HepG2 (cell line): ENCODE results near the gene DNAJA3. TPM values are rescaled to one million over a fixed set of nuclear protein-coding genes. Genes with fewer than 3 reads are reported as not detected.

Experiments used
- ATAC-seq: fragments of 200-7000 bp; cut with Tn5 transposase; 3 replicates; pipeline ENCODE4 v1.9.1; 2020; ENCODE audit warnings: mild to moderate bottlenecking, moderate library complexity
- BruUV-seq: library from RNA; stranded (reverse); fragments of 400-500 nt; replicated peaks from 2 replicates; lab custom pipeline; 2021; lab: Mats Ljungman, UMichigan
- CTCF ChIA-PET: fragments of 300-600 bp; formaldehyde crosslinking; extraction: SDS; loops from one replicate; lab custom pipeline; 2021; ENCODE audit warnings: low total read pairs, inconsistent platforms, low intra/inter-chr PET ratio; lab: Yijun Ruan, JAX
- POLR2A ChIA-PET: fragments of 350-600 bp; sonication (Branson Sonifier 250); formaldehyde crosslinking; loops from one replicate; lab custom pipeline; 2020; ENCODE audit warnings: antibody characterized with exemption, inconsistent platforms; lab: Yijun Ruan, JAX
- DNase-seq: peaks from one replicate; pipeline ENCODE4 v3.0.0-alpha.2; 2015; ENCODE audit warnings: low spot score
- FAIRE-seq: peaks from 3 replicates; lab custom pipeline; 2011; peaks lifted over from hg19 to GRCh38; lab: Jason Lieb, UNC
- H2AFZ ChIP-seq: one replicate; pipeline ENCODE4 v1.6.1; 2011; ENCODE audit warnings: low read length, inconsistent platforms
- H3K27ac ChIP-seq: fragments of 300-600 bp; 3 replicates; pipeline ENCODE4 v1.8.0; 2011; ENCODE audit warnings: mixed run types, mild to moderate bottlenecking, mixed read lengths, low read length, inconsistent platforms; ENCODE audit not compliant: insufficient read depth; ENCODE audit errors: extremely low read length
- H3K27me3 ChIP-seq, 2 experiments: fragments of 200-600 bp in 1 of 2; 2 replicates in 1 of 2; 3 replicates in 1 of 2; pipeline versions ENCODE4 v1.6.0 to v1.8.0; 2011; ENCODE audit warnings: low read length in 2 of 2, mild to moderate bottlenecking in 2 of 2, moderate library complexity in 2 of 2, inconsistent platforms in 1 of 2; ENCODE audit not compliant: insufficient read depth in 2 of 2, control insufficient read depth in 1 of 2
- H3K36me3 ChIP-seq, 2 experiments: fragments of 200-600 bp in 1 of 2; replicated peaks in 1 of 2; 2 replicates in 1 of 2; 3 replicates in 1 of 2; pipeline versions ENCODE4 v1.5.1 to v1.8.0; 2011; ENCODE audit warnings: low read length in 2 of 2, inconsistent platforms in 1 of 2; ENCODE audit not compliant: insufficient read depth in 2 of 2, control insufficient read depth in 1 of 2
- H3K4me1 ChIP-seq: 2 replicates; pipeline ENCODE4 v1.5.1; 2012; ENCODE audit warnings: low read length, inconsistent platforms; ENCODE audit not compliant: insufficient read depth
- H3K4me2 ChIP-seq: 2 replicates; pipeline ENCODE4 v1.6.0; 2011; ENCODE audit warnings: low read depth, low read length, inconsistent platforms
- H3K4me3 ChIP-seq, 3 experiments: fragments of 200-600 bp in 1 of 3; sonication (generic), shearing (Covaris generic) in 1 of 3; replicated peaks in 1 of 3; 2 replicates each; pipeline ENCODE4 v1.5.1; 2011 to 2016; ENCODE audit warnings: low read length in 3 of 3, inconsistent platforms in 2 of 3, low read depth in 2 of 3, mild to moderate bottlenecking in 2 of 3, control low read depth in 1 of 3, mixed read lengths in 1 of 3; ENCODE audit not compliant: insufficient read depth in 1 of 3
- H3K79me2 ChIP-seq: one replicate; pipeline ENCODE4 v1.6.1; 2011; ENCODE audit warnings: low read length, inconsistent platforms; ENCODE audit not compliant: insufficient read depth
- H3K9ac ChIP-seq: 2 replicates; pipeline ENCODE4 v1.6.0; 2011; ENCODE audit warnings: mild to moderate bottlenecking, low read depth, low read length, inconsistent platforms; ENCODE audit not compliant: insufficient read depth
- H3K9me3 ChIP-seq: 2 replicates; pipeline ENCODE4 v1.5.1; 2012; ENCODE audit warnings: mild to moderate bottlenecking, low read length
- H4K20me1 ChIP-seq: 2 replicates; pipeline ENCODE4 v1.6.0; 2011; ENCODE audit warnings: inconsistent platforms, mild to moderate bottlenecking, low read length, moderate library complexity; ENCODE audit not compliant: insufficient read depth
- BCL6 ChIP-seq: IDR thresholded peaks from 2 replicates; pipeline ENCODE4 v1.6.1; 2016; ENCODE audit warnings: missing genetic modification reagents, missing compliant biosample characterization
- FOXP1 ChIP-seq, 2 experiments: fragments of 450-650 bp in 1 of 2; IDR thresholded peaks; 2 replicates each; pipeline ENCODE4 v1.6.1; 2017 to 2018; ENCODE audit warnings: antibody characterized with exemption in 1 of 2
- HDAC2 ChIP-seq: sonication (generic); formaldehyde crosslinking; IDR thresholded peaks from 2 replicates; pipeline ENCODE4 v1.4.0; 2020; ENCODE audit warnings: missing genetic modification reagents
- NR1H2 ChIP-seq: sonication (generic); formaldehyde crosslinking; IDR thresholded peaks from 2 replicates; pipeline ENCODE4 v1.8.1; 2022; ENCODE audit warnings: low read depth, missing genetic modification reagents, borderline replicate concordance
- NR2F2 ChIP-seq: IDR thresholded peaks from 2 replicates; pipeline ENCODE4 v1.6.1; 2012; ENCODE audit warnings: low read depth, inconsistent platforms, borderline replicate concordance
- RARA ChIP-seq: IDR thresholded peaks from 2 replicates; pipeline ENCODE4 v1.6.1; 2016; ENCODE audit warnings: missing genetic modification reagents, missing compliant biosample characterization
- TFDP2 ChIP-seq: sonication (generic); formaldehyde crosslinking; IDR thresholded peaks from 2 replicates; pipeline ENCODE4 v1.4.0; 2020; ENCODE audit warnings: missing genetic modification reagents
- ZNF121 ChIP-seq: sonication (generic); formaldehyde crosslinking; IDR thresholded peaks from 2 replicates; pipeline ENCODE4 v1.5.0; 2020; ENCODE audit warnings: mild to moderate bottlenecking, missing genetic modification reagents
- ZNF331 ChIP-seq: sonication (generic); formaldehyde crosslinking; IDR thresholded peaks from 2 replicates; pipeline ENCODE4 v1.4.0; 2020; ENCODE audit warnings: missing genetic modification reagents
- ZNF362 ChIP-seq: sonication (generic); formaldehyde crosslinking; IDR thresholded peaks from 2 replicates; pipeline ENCODE4 v1.4.0; 2020; ENCODE audit warnings: missing genetic modification reagents, mild to moderate bottlenecking, borderline replicate concordance
- ZNF614 ChIP-seq: IDR thresholded peaks from 2 replicates; pipeline ENCODE4 v1.6.1; 2018; ENCODE audit warnings: missing biosample characterization, missing genetic modification reagents, inconsistent platforms, borderline replicate concordance
- ZNF891 ChIP-seq: sonication (generic); formaldehyde crosslinking; IDR thresholded peaks from 2 replicates; pipeline ENCODE4 v1.5.0; 2020; ENCODE audit warnings: mild to moderate bottlenecking, missing genetic modification reagents
- WGBS: methylation state at CpG from one replicate; pipeline ENCODE4 v1.1.6; 2017; ENCODE audit warnings: low lambda C conversion rate; 5-methylcytosine and 5-hydroxymethylcytosine counted together
- in situ Hi-C: cut with HindIII; loops from 2 replicates; pipeline ENCODE4 v1.10.0; 2017; ENCODE audit warnings: low pct_unique_long_range_greater_than_20kb; ENCODE audit not compliant: extremely low pct_ligation_motif_present
- intact Hi-C: fragments of 100-400 bp; cut with micrococcal nuclease; formaldehyde crosslinking; loops from one replicate; pipeline ENCODE4 v1.10.0; 2022; ENCODE audit not compliant: unreplicated experiment
- polyA plus RNA-seq, 8 experiments: library from polyadenylated mRNA; depleted of rRNA in 3 of 8; stranded (reverse) in 7 of 8; unstranded in 1 of 8; fragments of >200 nt; fragmentation: Illumina TruSeq in 4 of 8; extraction: Trizol in 4 of 8; gene quantifications; 2 replicates each; pipeline versions ENCODE4 v1.2.1 to v1.2.3, GENCODE V29; 2011 to 2016; ENCODE audit warnings: low read depth in 4 of 8, missing spikeins in 1 of 8, mixed read lengths in 1 of 8; ENCODE audit not compliant: insufficient read depth in 1 of 8
- total RNA-seq, 5 experiments: library from RNA; depleted of rRNA; stranded (reverse); fragments of >200 nt; fragmentation: Illumina TruSeq; extraction: Trizol; gene quantifications; 2 replicates each; pipeline ENCODE4 v1.2.3, GENCODE V29; 2016; ENCODE audit warnings: low read depth in 1 of 5

Gene DNAJA3
- total and polyA plus RNA-seq, 2 of the 13 experiments (the other 11 are each of a cell fraction or from before 2014, with no cell fraction given) = 77.0 to 83.3 TPM

- Histone ChIP-seq H3K79me2 (peaks cover 4% of the 10 kb centered on the region), H3K4me3 (no peak overlapping the region), H3K27me3 (no peaks in the 10 kb centered on the region), H3K27ac (no peak overlapping the region), H3K4me2 (no peak overlapping the region), H4K20me1 (no peaks in the 10 kb centered on the region), H3K4me1 (peaks cover 43% of the 10 kb centered on the region), H3K9me3 (no peaks in the 10 kb centered on the region), H3K9ac (no peak overlapping the region), H2AFZ (no peak overlapping the region), H3K36me3 (peaks cover 0 to 4% of the 10 kb centered on the region in 2 experiments; a peak in 1 of 5 replicates)
- WGBS = 96% methylated on average over 5 of the region's 5 CpGs
- intact Hi-C loops (no loop called here), in situ Hi-C loops (no loop called here)
- CTCF ChIA-PET = no interaction called here
- TF ChIP-seq ZNF614 (CRISPR knock-in tag) = no peak
- peak; percentile 53; the same call in 1 of the 2 replicates for TF ChIP-seq ZNF121
- TF ChIP-seq ZNF331 (CRISPR knock-in tag) = no peak
- TF ChIP-seq NR1H2 (CRISPR knock-in tag) = no peak
- no peak for DNase-seq
- no peak for ATAC-seq
- BruUV-seq = no TSS peak
- POLR2A ChIA-PET = interaction anchor here (10.7 kb wide), 1 partner anchor 11 kb away, joined by 175 read pairs; no protein-coding TSS in a partner anchor
- no peak for FAIRE-seq
These were observed 46.2 kb downstream of the DNAJA3 start for GRCh38 chr16:4471869-4472268.

GRCh38 chr16:4472880-4473279 is 47.2 kb downstream of the DNAJA3 start:
- Histone ChIP-seq H2AFZ (no peak overlapping the region), H3K27me3 (no peaks in the 10 kb centered on the region), H3K4me1 (peaks cover 48% of the 10 kb centered on the region), H3K36me3 (peaks cover 0 to 4% of the 10 kb centered on the region in 2 experiments; a peak in 1 of 5 replicates), H4K20me1 (no peaks in the 10 kb centered on the region), H3K79me2 (peaks cover 8% of the 10 kb centered on the region), H3K9ac (peak overlapping the region; percentile 46; the same call in 1 of the 2 replicates), H3K9me3 (no peaks in the 10 kb centered on the region), H3K4me2 (peak overlapping the region; percentile 91), H3K27ac (peak overlapping the region; percentile 74), H3K4me3 (peak overlapping the region in 1 of 3 experiments; percentile 71; a peak in 1 of 6 replicates)
- peak; percentile 72 for FAIRE-seq
- intact Hi-C loops (no loop called here), in situ Hi-C loops (no loop called here)
- ATAC-seq = no peak
- DNase-seq = peak; percentile 47
- CTCF ChIA-PET = no interaction called here
- no TSS peak for BruUV-seq
- POLR2A ChIA-PET = interaction anchor here (1.1 to 10.7 kb wide), 2 partner anchors 12 to 66 kb away, joined by 3 to 175 read pairs; partner anchors contain the start of gene CDIP1
- 17% methylated on average over 4 of the region's 4 CpGs for WGBS
- peak; percentile 24; the same call in 1 of the 2 replicates for TF ChIP-seq BCL6 (CRISPR knock-in tag)
- peak; percentile 86 for TF ChIP-seq RARA
- TF ChIP-seq ZNF362 (CRISPR knock-in tag) = peak; percentile 83; the same call in 1 of the 2 replicates
- no peak for TF ChIP-seq ZNF891 (CRISPR knock-in tag)
- no peak for TF ChIP-seq TFDP2 (CRISPR knock-in tag)
- TF ChIP-seq NR2F2 = 0 out of 2 replicates have a peak, but pooled peaks have one; percentile 27
- 0 out of 2 replicates have a peak, but pooled peaks have one; percentile 27 for TF ChIP-seq HDAC2 (CRISPR knock-in tag)
- no peak for TF ChIP-seq FOXP1 (IDR thresholded peaks at IDR 0.05)
- TF ChIP-seq FOXP1 (CRISPR knock-in tag; IDR thresholded peaks at IDR 0.05) = peak; percentile 22; the same call in 1 of the 2 replicates
